Astrocyte of the cerebellum (primary cell): ENCODE results near the gene MPPED1.

Source experiments
- DNase-seq: peaks from one replicate; pipeline ENCODE4 v3.0.0-alpha.2; 2011; ENCODE audit warnings: low read depth
- H3K4me3 ChIP-seq: 2 replicates; pipeline ENCODE4 v1.5.1; 2011; ENCODE audit warnings: mild to moderate bottlenecking, low read depth, low read length, moderate library complexity
- CTCF ChIP-seq: IDR thresholded peaks from 2 replicates; pipeline ENCODE4 v1.5.1; 2012; ENCODE audit warnings: low read length, low read depth, moderate library complexity, mild to moderate bottlenecking; ENCODE audit errors: missing control alignments
- in situ Hi-C: cut with HindIII; loops from 2 replicates; pipeline ENCODE4 v1.10.0; 2017; ENCODE audit warnings: low sequenced_read_pairs

The MPPED1 gene

DNA sequence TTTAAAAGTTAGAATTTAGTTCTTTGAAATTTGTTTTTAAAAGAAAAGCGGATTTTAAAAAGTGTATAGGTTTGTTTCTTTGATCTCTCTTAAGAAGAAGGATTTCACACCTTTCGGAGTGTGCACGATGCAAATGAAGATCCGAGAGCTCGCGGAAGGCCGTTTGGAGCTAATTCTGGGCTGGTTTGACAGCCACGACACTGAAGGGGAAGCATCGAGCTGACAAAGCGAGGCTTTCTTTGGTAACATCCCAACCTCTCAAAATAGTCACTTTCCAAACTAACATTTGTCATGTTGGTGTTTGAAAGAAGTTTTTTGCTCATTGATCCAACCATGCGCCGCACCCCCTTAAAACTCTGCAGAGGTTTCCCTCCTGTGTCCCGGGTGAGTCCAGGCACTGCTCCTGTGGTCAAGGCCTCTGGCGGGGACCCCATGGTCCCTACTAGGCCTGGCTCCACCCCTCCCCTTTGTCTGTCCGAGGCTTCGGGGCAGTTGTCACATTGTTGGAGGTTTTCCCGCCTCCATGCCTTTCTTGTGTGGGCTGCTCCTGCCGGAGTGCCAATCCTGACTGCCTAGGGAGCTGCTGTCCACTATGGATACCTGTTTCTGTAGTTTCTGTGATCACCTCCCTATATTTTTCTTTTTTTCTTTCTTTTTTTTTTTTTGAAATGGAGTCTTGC, 39.7 kb downstream of the MPPED1 start:
- H3K4me3 ChIP-seq, result no peak overlapping the region
- in situ Hi-C loops, result no loop called here
- TF ChIP-seq CTCF, result no peak
- no peak for DNase-seq

- in situ Hi-C loops, result no loop called here
- TF ChIP-seq CTCF, result no peak
- no peak overlapping the region for H3K4me3 ChIP-seq
- no peak for DNase-seq
Measured at GRCh38 chr22:43455846-43456245, 44.0 kb downstream of the MPPED1 start.

DNA sequence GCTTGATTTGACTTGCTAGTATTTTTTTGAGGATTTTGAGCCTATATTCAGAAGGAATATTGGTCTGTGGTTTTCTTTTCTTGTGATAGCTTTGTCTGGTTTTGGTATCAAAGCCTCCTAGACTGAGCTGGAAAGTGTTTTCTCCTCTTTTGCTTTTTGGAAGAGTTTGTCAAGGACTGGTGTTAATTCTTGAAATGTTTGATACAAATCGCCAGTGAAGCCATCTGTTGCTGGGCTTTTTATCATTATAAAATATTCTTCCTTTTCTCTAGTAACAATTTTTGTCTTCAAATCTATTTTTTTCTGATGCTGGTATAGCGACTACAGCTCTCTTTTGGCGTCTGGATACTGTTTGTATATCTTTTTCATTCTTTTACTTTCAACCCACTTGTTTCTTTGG, 45.2 kb downstream of the MPPED1 start:
- no peak overlapping the region for H3K4me3 ChIP-seq
- TF ChIP-seq CTCF, result no peak
- in situ Hi-C loops, result no loop called here
- DNase-seq, result no peak

- no peak for TF ChIP-seq CTCF
- no peak overlapping the region for H3K4me3 ChIP-seq
- no peak for DNase-seq
- in situ Hi-C loops, result no loop called here
Measured at GRCh38 chr22:43462701-43463100, 50.9 kb downstream of the MPPED1 start.

DNA sequence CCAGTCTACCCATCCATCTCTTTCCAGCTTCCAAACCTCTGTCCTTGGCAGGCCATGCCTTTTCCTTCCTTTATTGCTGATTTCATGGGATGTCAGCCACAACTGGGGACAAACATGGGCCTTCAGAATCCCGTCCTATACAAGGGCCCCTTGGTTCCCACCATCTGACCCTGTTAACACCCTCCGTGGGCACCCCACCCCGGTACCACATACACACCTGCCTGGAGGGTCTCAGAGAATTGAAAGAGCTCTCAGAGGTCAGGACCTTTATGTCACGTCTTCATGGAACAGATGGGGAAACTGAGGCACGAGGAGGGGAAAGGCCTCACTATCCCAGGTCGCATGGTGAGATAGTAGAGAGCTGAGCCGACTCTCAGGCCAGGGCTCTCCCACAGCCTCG, 53.0 kb downstream of the MPPED1 start:
- no peak for TF ChIP-seq CTCF
- no peak overlapping the region for H3K4me3 ChIP-seq
- in situ Hi-C loops, result no loop called here
- DNase-seq, result no peak

DNA sequence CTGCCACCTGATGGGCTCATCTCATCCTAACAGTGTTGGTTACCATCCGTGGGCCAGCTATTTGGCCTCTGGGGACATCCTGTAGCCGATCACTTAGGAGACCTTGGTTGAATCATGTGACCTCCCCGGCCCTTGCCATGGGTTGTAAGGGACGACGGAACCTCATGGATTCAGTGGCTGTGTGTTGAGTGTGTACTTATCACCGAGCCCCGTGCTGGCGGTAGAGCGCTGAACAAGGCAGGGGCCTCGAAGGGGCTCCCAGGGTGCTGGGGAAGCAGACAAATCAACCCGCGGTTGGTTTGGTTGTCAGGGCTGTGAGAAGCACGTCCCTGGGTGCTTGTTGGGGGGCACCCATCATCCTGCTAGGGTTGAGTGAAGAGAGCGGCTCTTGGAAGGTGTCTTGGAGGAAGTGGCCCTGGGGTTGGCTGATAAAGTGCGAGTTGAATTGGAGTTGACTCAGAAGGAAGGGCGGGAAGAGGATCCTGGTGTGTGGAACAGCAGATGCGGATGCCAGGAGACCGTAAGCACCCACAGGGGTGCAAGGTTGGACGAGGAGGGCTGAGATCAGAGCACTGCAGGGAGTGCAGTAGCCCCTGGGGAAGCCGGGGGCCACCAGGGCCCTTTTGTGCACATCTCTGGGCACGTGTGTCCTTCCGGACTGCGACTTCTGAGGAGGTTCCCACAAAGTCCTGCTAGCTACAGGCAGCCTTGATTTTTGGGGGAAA, 53.6 kb downstream of the MPPED1 start:
- no peak for DNase-seq
- no peak for TF ChIP-seq CTCF
- in situ Hi-C loops, result no loop called here
- no peak overlapping the region for H3K4me3 ChIP-seq
